ENCODE measurements around the gene KIAA0232.

- no peak for TF ChIP-seq FOXK2 (IDR thresholded peaks at IDR 0.05)
- TF ChIP-seq HDGF (IDR thresholded peaks at IDR 0.05; ENCODE audit: borderline replicate concordance), result no peak
- no peak for TF ChIP-seq SUZ12 (IDR thresholded peaks at IDR 0.05)
- TF ChIP-seq BHLHE40 (IDR thresholded peaks at IDR 0.05; ENCODE audit: borderline replicate concordance), result no peak
- TF ChIP-seq LEF1 (IDR thresholded peaks at IDR 0.05; ENCODE audit: borderline replicate concordance), result no peak
- no peak for TF ChIP-seq SP1 (IDR thresholded peaks at IDR 0.05)
- TF ChIP-seq FOXM1 (IDR thresholded peaks at IDR 0.05; ENCODE audit: borderline replicate concordance), result no peak
- no peak for TF ChIP-seq ARNT (IDR thresholded peaks at IDR 0.05)
- TF ChIP-seq FOXA1 (IDR thresholded peaks at IDR 0.05), result no peak
- TF ChIP-seq ZNF384 (IDR thresholded peaks at IDR 0.05), result no peak
- TF ChIP-seq L3MBTL2 (conservative IDR thresholded peaks at IDR 0.05), result no peak
- no peak for TF ChIP-seq ELF4 (IDR thresholded peaks at IDR 0.05)
Measured at GRCh38 chr4:6733358-6734164, 49.0 kb upstream of the KIAA0232 start.

Data from HEK293T (cell line).